Heart left ventricle (tissue), 13 donors: Measurements from ENCODE around the gene GALNT18.

Source experiments
- CTCF ChIP-seq, 12 donors: fragments of 200-600 bp; sonication (generic) in 4 of 12; IDR thresholded peaks; one replicate each; pipeline versions ENCODE4 v1.5.0 to v1.8.0; 2018 to 2022; ENCODE audit warnings: antibody characterized with exemption in 12 of 12, mild to moderate bottlenecking in 5 of 12
- POLR2A ChIP-seq, 2 donors: fragments of 450-650 bp; IDR thresholded peaks; one replicate each; pipeline ENCODE4 v1.6.1; 2017; ENCODE audit warnings: antibody characterized with exemption in 2 of 2, mild to moderate bottlenecking in 2 of 2, moderate library complexity in 2 of 2
- donor health status: ischemic (EF 13 %, LVEDD 7.1; RV severe dilation, severe dysfunction).
- donor health status: DM: no; HTN: yes; CAD: no.
- donor health status: DM: no; HTN: no; CAD: no.
- donor health status: ischemic (EF 25% LVEDD 6.9; RV normal size, moderate dysfunction).
- donor health status: ischemic (EF 25% LVEDD 5.7; RV mildly dilated, moderate dysfunction).
- donor health status: ischemic (EF 35%, LVEDD 5.7; RV mildly dilated, moderate dysfunction).
- donor health status: nonischemic (EF 11% LVEDD 7.7; RV severe dilation, severe dysfunction).
- donor health status: DM: yes; HTN: yes; CAD: no.
- donor health status: PGD.
- donor health status: ischemic (EF 29% LVEDD 5.4; RV normal size, mild dysfunction).
- donor health status: nonischemic (EF 23%, LVEDD 6.1; RV moderate dilation, normal function).

GRCh38 chr11:11533751-11534150 lies 88.1 kb downstream of the GALNT18 start:
- no peak for TF ChIP-seq CTCF (IDR thresholded peaks at IDR 0.05)
- TF ChIP-seq POLR2A (IDR thresholded peaks at IDR 0.05) = no peak
